Stimulated activated CD4-positive, alpha-beta T cell treated with anti-CD3 and anti-CD28 coated beads, Interleukin-1b, Interleukin-23, amount 100 ng/mL, for 24 hours (primary cell): ENCODE measurements around the gene PCSK2.

Experiments
- DNase-seq, 4 experiments: peaks; one replicate each; pipeline ENCODE4 v3.0.0-alpha.2; 2020; ENCODE audit warnings: low read depth in 4 of 4, low spot score in 1 of 4

Gene PCSK2

DNA sequence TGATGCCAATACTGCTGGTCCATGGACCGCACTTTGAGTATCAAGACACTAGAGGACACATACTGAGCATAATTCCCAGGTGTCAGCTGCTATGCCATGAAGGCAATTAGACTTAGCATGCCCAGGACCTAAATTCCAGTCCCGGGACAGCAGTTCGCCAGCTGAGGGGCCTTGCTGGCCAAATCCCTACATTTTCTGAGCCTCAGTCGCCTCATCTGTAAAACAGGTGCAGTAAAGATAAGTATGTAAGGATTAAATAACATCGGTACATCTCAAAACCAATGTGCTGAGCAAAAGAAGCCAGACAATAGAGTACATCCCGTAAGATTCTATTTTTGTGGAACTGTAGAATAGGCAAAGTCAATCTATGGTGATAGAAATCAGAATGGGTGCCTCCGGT lies 303.3 kb downstream of the PCSK2 start:
- no peak for DNase-seq

DNA sequence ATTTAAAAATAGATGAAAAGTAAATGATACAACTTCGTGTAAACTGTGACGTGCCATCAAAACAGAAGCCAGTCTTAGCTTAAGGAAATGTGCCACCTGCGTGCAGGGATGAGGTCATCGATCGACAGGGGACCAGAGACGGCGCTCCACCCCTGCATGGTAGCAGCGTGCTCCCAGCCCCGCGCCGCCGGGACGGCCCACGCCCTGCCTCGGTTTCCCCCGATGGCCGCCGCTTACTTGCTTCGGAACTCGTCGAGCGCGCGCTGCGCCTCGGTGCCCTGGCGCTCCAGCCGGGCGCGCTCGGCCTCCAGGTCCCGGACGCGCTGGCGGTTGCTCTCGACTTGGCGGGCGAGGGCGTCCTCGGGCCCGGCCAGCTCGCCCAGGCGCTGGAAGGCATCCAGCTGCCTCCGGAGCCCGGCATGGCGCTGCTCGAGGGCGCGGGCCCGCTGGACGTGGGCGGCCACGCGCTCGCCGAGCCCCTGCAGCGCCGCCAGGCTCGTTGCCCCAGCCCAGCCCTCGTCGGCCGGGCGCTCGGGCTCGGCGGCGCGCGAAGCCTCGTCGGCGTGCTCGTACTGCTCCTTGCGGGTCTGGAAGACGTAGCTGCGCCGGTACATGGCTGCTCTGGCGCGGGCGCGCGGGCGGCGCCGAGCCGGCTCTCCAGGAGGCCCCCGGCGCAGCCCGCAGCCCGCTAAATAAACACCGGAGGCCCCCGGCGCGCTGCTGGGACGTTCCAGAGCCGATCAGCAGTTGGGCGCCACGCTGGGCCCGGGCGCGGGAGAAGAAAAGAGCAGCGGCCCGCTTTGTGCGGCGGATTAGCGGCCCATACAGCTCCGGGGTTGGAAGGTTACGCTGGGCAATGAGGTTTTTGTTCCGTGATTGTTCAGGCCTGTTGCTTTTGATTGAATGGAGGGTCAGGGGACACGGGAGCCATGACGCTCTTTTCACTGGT lies 304.1 kb downstream of the PCSK2 start, which contains the start of gene BFSP1:
TSS of gene BFSP1 (minus strand) at position 664 of the 949 bp plus-strand sequence. CDS start at position 614, 50 bp downstream.
- peak in 3 of 4 experiments; percentile 11 to 33 (median 28) for DNase-seq

DNA sequence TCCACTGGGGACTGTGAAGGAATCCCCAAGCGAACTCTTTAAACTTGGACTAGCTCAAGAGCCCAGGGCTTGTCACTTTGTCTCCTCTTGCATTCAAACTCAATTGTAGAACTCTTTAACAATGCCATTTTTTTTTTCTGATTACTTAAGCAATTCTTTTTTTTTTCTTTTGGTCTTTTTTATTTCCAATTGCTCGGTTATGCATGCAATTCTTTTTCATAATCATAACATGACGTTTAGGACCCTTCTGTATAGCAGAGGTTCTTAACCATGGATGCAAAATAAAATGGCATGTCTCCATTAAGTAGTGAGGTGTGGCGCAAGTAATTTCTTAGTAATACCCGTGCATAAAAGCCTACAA lies 304.8 kb downstream of the PCSK2 start:
- DNase-seq = no peak

DNA sequence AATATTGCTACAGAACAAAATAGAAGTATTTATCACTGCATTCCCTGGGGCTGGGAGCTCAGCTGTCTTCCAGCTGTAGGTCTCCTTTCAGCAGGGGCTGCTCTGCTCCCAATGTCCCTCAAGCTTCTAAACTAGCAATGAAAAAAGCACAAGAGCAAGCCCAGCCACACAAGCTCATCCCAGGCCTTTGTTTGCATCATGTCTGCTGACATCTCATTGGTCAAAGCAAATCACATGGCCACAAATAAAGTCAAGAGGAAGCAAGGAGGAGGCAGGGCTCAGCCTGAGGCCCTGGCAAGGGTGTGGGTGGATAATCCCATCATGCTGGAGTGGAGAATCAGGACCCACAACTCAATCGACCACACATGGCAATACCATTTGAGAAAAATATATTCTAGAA lies 306.6 kb downstream of the PCSK2 start:
- no peak for DNase-seq

DNA sequence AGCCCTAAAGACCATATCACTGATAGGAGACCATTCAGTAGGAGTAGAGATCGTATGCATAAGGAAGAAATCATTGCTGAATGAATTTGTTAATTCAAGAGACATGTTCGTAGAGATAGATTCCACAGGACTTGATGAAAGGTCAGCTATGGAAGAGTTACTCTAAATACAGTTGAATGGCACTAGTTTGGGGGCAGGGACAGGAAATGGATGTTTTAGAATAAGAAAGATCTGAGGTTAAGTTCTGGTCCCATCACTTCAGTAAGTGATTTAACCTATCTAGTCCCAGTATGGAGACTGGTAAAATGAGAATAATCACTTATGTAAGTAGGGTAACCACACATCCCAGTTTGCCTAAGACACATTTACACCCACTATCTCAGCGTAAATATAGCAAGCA lies 307.2 kb downstream of the PCSK2 start:
- DNase-seq = no peak
